Activated naive CD4-positive, alpha-beta T cell treated with Interleukin-2 at 50 U/mL for 16 hours (primary cell): ENCODE data around the gene NRXN3.

Experiments used
- DNase-seq: peaks from one replicate; pipeline ENCODE4 v3.0.0-alpha.2; 2020

The NRXN3 gene

DNA sequence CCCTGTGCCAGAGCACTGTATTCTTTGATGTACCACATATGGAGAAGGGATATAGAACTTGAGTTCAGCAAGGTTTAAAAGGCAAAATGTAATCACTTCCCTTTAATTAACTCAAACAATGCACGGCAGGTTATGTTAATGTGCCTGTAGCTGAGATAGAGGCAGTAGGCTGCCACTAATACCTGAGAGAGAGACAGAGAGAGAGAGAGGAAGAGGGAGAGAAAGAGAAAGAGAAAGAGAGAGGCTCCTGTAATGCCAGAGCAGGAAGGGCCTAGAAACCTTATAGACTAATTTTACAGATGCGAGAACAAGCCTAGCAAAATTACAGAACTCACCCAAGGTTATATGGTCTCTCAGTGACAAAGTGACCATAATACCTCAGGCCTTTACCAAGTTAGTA lies 679.8 kb downstream of the NRXN3 start:
- DNase-seq: no peak

DNA sequence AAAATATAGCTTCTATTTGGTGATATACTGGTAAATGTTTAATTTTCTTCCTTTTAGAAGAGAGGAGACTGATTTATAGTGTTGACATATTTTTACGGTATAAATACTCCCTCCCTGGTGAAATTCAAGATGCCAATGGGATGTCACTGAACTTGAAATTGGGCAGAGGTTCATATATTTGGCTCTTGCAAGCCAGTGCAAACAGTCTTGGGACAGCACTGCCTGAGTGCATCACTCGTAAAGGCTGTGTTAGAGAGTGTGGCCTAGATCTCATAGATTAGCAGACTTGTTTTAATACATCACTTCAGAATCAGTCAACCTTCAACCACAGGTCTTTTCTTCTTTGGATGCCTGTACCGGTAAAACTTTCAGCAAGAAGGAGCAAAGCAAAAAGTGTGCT lies 681.0 kb downstream of the NRXN3 start:
- DNase-seq: no peak

DNA sequence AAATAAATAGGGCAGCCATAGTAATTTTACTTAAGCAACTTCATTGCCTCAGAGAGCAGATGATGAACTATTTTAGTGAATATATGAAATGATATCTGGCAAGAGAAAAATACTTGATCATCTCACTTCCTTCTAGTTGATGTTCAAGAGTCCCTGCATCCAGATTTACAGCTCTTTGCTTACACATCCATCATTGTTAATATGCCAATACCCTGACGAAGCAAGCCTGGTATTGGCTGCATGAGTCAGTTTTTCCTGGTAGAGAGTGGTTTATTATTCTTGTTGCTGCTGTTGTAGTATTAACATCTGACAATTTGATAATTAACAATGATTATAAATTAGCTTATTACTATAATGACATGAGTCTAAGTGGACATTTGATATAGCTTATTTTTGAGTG lies 681.9 kb downstream of the NRXN3 start:
- no peak for DNase-seq

DNA sequence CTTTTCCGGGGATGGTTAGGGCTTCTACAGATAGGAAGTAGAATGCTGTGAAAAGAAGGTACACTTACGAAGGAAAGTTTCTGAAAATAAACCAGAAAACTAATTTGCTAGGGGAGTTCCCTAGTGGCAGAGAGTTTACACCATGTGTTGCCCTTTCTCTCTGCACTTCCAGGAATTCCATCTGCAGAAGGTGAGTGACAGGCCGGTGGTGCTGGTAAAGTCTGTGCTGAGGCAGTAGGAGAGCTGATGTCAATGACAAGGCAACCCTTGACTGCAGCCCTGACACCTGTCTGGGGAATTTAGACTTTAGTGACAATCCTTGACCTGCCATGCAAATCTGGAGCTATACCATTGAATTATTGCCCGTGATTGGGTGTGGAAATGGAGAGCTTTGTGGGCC lies 687.8 kb downstream of the NRXN3 start:
- no peak for DNase-seq

DNA sequence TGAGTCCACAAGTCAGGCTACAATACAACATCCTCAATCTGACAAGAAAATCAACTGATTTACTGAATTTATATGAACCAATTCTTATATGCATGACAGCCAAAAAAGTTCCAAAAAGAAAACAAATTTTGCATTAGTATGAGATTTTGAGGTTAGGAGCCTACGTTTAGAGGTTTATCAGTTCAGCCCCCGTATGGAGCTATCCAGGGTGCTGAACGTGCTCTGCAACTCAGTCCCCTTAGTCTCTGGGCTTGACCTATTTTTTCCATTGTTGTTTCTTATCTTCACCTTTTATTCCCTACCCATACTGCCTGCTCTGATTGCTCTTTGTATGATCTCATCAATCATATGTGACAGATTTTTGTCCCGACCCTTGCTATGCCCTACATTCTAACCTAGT lies 693.0 kb downstream of the NRXN3 start:
- DNase-seq: no peak

DNA sequence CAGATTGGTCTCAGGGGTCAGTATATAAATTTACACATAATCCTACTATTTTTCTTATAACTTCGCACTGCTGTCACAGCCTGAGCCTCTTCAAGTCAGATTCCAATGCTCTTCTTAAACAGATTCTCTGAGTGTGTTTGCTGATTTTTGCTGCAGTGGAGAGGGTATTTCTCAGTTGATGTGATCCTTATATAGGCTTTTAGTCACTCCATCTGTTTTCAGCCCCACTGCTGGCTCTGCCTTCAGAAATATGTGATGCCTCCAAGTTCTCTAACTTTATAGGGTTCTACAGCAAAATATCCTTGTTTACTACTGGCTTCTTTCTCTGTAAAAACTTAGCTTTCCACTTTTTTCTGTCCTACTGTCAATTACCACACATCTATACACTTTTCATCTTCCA lies 702.7 kb downstream of the NRXN3 start:
- DNase-seq: no peak

DNA sequence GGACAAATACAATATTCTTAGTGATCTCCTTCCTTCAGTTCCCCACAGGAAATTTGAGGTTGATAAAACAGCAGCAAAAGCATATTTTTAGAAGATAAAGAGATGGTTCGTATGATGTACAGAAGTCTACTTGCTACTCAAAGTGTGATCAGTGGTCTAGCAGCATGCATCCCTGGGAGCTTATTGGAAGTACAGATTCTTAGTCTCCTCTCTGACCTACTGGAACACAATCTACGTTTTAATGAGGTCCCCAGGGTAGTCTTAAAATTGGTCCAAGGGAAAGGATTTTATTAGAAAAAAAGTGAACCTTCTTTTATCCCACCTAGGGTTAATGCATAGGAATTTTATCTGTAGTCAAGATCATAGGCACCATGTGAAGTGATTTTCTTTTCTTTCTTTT lies 703.4 kb downstream of the NRXN3 start:
- no peak for DNase-seq

DNA sequence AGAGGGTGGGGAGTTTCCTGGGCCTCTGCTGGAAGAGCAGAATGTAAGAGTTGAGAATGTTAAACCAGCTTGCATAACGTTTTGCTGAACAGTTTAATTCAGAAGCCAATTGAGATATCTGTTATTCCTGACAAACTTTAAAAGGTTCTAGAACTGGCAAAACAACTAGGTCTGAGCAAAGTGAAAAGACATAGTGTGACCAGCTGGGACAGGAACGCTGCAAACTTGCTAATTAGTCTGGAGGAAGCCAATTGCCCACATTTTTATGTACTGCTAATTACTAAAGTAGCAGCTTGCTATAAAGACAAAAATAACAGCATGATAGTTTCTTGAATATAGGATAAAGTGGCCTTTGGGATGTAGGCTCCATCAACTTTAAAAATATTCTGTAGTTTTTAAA lies 704.9 kb downstream of the NRXN3 start:
- DNase-seq: no peak

DNA sequence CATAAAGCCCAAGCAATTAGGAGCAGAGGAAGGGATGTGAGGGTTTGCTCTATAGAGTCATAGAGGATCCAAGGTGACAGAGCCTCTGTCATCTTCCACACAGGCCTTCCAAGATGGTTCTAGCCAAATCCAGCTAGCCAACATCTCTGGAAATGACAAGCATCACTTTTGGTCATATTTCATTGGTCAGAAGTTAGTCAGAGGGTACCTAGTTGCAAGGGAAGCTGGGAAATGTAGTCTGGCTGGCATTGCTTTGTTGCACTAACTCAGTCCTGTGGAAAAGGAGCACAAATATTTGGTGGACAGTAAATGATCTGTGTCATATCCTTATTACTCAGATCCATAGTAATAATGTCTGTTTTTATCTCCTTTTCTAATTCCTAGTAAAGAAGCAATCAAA lies 715.7 kb downstream of the NRXN3 start:
- no peak for DNase-seq

DNA sequence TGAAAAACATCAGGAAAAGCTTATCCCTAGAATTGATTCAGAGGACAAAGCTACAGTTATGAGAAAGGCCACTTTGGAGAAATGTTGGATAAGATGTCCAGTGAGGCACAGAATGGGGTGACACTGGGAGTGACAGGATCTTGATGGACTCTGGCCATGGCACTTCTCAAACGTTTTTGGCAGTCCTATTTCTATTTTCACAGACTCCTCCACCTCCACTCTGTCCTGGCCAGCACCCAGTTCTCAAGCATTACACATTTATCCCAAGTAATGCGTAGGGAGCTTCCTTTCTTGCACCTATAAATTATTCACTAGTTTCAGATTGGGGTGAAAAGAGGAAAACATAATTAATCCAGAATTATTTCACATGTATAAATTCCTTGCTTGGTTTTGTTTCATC lies 727.3 kb downstream of the NRXN3 start:
- DNase-seq: no peak

DNA sequence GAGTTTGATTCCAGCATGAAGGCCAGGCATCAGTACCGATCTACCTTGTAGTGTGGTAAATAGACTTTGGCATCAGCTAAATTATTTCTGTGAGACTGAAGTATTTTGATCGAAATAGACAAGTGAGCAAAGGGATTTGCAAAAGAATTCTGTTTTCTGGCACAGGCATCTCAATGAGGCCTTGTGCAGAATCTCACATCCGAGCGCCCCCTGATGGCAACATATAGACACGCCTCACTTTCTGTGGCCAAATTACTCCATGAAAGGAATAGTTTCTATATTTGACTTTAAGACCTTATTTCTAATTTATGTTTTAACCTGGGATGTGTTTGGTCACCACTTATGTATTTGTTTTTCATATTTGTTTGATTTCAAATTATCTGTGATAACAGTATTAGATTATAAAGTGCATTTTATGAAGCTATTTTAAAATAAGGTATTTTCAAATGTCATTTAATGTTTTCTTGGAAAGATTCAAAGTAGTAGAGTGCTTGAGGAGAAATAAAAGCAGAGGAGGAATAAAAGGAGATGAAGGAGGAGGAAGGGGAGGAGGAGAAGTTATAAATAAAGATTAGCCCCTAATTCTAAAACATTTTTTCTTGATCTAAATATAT lies 731.9 kb downstream of the NRXN3 start:
- no peak for DNase-seq

DNA sequence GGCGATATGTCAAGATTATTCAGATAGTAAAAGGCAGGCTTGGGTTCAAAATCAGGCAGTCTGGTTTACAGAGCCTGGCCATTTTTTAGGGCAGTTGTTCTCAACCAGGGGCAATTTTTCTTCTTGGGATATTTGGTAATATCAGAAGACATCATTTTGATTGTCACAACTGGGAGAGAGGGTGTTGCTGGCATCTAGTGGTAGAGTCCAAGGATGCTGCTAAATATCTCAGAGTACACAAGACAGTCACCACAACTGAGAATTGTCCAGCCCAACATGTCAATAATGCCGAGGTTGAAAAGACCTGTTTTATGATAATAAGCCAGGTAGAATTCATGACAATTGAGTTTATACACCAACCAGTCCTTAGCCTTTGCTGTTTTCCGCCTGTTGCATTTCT lies 733.9 kb downstream of the NRXN3 start:
- DNase-seq: no peak

DNA sequence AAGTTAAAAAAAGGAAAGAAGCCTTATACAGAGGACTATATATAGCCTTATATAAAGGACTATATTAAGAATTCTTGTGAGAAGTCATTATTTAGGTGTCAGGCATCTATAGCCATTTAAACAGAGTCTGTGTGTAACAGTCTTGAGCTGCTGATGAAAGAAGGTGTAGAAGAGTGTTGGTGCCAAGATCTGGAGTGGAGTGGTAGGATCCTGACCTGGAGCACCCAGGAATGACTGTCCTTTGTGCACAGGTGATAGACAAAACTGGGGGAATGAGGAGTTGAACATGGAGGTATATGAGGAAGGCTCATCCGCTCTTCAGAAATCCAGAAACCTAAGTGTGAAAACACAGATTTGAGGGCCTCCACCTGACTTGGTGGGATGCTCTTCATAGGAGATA lies 747.3 kb downstream of the NRXN3 start:
- no peak for DNase-seq

DNA sequence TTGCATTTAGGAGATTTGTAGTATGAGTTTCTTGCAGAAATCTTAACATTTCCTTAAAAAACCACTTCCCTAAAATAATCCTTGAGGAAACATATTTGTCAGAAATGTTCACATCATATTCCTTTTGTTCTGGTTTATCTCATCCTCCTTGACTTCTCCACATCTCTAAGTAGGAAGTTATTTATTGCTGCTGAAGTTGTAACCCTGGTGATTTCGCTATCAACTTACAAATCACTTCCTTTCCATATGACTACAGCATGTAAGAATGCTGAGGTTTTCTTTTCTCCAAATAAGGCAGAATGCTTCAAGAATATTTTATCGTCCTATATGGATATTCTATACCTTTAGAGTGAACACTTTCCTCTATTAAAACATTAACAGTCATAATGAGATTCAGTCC lies 751.7 kb downstream of the NRXN3 start:
- DNase-seq: no peak

DNA sequence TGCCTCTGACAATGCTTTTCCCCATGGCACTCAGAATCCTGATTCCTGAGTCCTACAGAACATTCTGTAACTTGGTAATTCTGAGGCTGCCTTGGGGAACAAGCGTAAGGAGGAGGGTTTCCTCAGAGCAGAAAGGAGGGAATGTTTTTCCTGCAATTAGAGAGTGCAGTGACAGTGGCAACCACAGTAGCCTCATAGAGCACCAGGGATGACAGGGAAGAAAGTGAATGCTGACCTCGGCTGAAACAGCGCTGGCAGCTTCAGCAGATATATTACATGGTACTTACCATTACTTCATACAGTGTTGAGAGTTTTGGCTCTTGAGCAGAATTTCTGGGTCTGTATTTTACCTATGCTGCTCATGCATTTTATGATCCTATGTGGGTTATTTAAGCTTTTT lies 757.1 kb downstream of the NRXN3 start:
- no peak for DNase-seq

DNA sequence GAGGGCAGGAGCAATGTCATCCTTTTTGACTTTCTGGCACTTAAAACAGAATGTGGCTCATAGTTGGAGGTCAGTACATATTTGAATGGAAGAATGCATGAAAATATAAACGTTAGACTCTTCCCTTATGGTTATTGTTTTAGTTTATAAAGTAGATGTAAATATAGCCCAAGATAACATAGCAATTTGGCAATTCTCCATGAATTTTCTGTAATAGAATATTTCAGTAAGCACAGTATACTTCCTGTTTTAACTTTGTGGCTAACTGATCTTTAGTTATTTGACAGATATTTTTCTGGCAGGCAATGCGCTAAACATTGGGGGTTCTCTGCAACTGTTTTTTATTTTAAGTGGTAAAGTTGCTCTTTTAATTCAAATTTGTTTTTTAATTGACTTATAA lies 763.0 kb downstream of the NRXN3 start:
- DNase-seq: no peak

DNA sequence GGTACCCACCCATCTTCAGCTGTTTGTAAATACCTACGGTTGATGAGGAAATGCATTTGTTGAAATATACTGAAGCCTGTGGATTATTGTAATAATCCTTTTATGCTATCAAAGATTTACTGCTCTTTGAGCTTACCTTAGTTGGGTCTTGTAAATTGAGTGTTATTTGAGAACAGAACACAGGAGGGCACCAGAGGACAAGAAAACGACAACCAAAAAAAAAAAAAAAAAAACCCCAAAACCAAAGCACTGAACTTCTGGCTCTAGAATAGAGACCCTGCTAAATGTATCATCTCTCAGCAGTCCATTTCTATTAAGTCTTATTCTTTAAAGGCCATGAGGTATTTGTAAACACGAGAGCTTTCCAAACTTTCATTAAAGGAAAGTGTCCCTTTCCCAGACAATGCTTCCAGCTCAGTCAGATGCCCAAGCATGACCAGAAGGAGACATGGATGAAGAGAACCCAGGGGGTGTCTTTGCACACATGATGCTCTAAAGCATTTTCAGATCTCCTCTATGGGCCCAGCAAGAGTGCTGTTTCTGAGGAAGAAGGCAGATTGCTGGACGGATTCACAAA lies 763.9 kb downstream of the NRXN3 start:
- no peak for DNase-seq

DNA sequence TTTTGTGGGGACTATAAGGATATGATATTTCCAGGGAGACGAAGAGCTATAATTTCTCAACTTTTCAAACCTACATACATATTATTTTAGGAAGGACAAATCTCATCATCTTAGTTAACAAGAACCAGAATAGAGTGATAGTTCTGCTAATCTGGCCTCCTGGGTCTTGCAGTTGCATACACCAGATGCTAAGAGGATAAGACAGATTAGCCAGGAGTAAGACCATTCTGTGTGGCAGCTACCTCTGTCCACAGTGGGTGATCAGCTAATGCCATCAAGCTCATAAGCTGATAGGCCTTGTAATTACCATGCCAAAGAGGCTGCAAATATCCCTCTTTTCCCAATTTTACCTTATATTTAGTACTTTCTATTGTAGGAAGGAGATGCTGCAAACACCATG lies 776.8 kb downstream of the NRXN3 start:
- DNase-seq: no peak

DNA sequence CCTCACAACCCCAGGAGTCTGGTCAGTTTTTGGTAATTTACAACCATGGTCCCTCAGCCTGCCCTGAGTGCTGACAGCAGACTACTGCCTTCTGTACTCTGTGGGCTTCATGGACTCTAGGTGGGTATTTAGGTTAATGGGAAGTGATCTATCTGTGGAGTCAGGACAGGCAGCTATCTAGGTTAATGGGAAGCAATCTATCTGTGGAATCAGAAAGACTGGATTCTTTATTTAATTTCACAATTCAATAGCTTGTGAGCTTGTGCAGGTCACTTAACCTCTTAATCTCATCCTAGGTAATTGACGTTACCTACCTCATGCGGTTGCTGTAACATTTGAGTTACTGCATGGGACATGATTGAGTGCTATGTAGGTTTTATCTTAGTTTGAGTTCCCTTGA lies 777.5 kb downstream of the NRXN3 start:
- DNase-seq: no peak

DNA sequence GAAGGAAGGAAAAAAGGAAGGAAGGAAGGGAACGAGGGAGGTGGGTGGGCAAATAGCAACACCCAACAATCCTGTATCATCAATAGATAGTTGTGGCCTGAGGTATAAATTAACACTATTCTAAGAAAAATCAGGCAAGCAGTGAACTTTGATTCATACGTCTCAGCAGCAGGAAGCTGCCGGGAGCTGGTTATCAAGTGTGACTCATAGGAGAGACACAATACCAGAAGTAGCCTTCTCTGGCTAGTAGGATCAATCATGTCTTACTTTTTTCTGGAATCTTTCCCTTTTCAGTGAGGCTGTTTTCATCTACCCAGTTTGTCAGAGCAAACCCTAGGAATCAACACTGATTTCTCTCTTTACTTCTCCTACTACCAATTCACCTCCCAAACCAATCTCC lies 780.5 kb downstream of the NRXN3 start:
- no peak for DNase-seq

DNA sequence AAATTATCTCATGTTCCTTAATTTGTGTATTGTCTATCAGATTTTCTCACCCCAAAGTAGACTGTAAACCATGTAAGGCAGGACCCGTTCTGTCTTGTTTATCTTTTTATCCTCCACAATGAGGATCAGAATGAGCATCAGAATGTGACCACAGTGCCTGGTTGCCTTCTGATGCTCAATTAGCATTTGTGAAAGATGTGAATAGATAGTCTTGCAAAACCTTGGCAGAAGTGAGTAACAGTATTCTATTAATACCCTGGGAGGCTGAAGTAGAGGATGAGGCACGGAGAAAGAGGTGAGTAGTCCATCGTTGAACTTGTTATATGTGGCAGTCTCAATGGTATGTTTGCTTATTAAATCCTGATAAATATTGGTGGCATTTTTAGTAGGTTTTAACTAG lies 781.4 kb downstream of the NRXN3 start:
- DNase-seq: no peak

DNA sequence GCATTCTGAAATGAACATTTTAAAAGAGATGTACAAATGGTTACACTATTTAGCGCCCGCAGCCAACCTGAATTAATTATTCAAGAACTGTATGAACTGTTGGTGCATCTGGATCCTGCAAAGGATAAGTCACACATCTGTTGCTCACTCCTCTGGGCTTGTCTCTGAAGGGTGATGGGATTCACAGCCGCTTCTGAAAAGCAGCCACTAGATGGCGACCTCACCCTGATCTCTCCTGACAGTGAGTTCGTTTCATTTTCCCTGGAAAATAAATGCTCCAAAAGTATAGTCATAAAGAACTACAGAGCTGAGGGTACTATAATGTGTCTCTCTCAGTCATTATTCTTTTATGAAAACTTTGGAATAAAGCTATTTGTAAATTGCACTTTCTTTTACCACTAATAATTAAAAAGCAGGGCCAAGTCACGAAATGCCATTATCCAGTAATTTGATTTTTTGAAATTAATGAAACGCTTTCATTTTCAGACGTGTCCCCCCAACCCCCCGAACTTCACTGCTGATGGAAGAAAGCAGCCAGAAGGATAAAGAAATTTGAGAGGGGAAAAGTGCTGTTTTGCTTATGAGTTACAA lies 789.6 kb downstream of the NRXN3 start:
- DNase-seq: peak; percentile 39

DNA sequence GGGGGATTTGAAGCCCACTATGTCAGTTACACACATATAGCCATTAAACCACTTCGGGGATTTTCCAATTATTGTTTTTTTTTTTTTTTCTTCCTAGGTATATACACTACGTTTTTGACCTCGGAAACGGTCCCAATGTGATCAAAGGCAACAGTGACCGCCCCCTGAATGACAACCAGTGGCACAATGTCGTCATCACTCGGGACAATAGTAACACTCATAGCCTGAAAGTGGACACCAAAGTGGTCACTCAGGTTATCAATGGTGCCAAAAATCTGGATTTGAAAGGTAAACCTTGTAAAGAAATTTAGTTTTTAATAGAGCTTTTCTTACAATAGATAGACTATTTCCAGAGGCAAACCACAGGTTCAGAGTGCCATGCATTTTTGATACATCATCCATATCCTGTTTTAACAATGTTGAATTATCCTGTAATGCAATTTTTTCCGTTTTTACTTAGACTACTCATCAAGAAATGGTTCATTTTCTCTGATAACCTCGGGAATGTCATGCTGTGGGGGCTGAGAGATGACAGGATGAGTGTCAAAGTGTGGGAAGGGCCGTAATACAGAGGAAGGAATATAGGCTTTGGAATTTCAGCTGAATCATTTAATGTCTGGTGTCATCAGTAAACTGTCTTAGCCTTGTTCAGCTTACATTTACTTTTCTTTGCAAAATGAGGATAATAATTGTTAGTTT lies 797.1 kb downstream of the NRXN3 start:
- DNase-seq: no peak

DNA sequence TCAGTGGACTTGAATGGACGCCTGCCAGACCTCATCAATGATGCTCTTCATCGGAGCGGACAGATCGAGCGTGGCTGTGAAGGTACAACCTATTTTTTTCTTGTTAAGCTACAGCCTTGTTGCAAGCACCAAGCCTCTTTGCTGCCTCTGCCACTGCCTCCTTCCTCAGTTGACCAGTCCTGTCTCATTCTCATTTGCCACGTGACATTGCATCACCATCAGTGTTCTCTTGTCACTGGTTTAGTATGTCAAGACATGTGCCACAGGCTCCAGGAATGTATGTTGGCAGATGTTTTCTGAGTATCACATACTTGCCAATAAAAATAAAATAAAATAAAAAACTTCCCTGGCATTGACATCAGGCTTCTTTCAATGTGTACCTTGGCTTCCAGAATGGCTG lies 798.1 kb downstream of the NRXN3 start:
- DNase-seq: no peak

DNA sequence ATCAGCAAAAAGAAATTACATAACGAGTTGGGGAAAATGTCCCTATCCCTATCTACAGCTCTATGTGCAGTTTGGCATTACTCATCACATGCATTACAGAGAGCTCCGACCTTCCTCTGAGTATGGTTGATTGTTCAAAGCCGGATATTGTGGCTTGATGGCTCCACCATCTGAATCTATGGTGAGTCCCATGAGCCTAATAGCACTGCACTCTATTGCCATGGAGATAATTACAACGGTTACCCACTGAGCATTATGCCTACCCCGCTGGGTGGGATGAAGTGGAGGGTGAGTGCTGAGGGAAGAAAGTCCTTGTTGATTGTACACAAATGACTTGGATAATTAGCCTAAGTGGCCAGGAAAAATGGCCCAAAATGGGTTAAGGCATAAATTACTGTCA lies 800.5 kb downstream of the NRXN3 start:
- DNase-seq: no peak
